GM12891 (cell line): ENCODE results near the gene TRIO.

Experiments
- DNase-seq: peaks from one replicate; pipeline ENCODE4 v3.0.0; 2011; ENCODE audit warnings: low spot score; ENCODE audit not compliant: insufficient read length
- FAIRE-seq: peaks from 2 replicates; lab custom pipeline; 2011; peaks lifted over from hg19 to GRCh38; lab: Jason Lieb, UNC
- PAX5 ChIP-seq: IDR thresholded peaks from 2 replicates; pipeline ENCODE4 v1.6.1; 2011; ENCODE audit warnings: low read length, moderate library complexity, mild to moderate bottlenecking; ENCODE audit not compliant: insufficient read depth, severe bottlenecking
- POLR2A ChIP-seq: IDR thresholded peaks from 2 replicates; pipeline ENCODE4 v1.6.1; 2011; ENCODE audit warnings: low read depth, low read length, control low read depth
- POLR2AphosphoS5 ChIP-seq: IDR thresholded peaks from 2 replicates; pipeline ENCODE4 v1.6.1; 2011; ENCODE audit warnings: low read depth, low read length, control low read depth
- POU2F2 ChIP-seq: IDR thresholded peaks from 2 replicates; pipeline ENCODE4 v1.6.1; 2011; ENCODE audit warnings: low read depth, mild to moderate bottlenecking, control low read depth, low read length, moderate library complexity
- SPI1 ChIP-seq: IDR thresholded peaks from 2 replicates; pipeline ENCODE4 v1.6.1; 2011; ENCODE audit warnings: low read depth, low read length, control low read depth
- TAF1 ChIP-seq: IDR thresholded peaks from 2 replicates; pipeline ENCODE4 v1.6.1; 2011; ENCODE audit warnings: low read depth, low read length, control low read depth

Gene TRIO

DNA sequence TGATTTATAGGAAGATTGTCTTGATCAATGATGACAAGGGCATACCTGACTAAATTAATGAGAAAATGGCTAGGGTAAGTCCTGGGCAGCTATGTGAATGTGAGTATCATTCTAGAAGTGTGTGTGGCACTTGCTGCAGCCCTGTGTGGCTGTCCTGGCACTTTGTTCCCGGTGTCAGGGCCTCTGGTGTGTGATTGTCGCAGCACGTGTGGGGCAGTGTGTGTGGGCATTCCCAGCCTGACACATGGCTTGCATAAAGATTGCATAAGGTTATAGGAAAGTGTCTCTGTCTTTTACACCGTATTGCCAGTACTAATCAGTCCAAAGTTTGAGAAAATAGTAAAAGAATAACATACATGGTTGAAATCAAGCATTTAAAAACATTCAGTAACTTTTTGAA lies 74.4 kb downstream of the TRIO start:
- TF ChIP-seq PAX5: no peak
- TF ChIP-seq POLR2A: no peak
- no peak for TF ChIP-seq POU2F2
- no peak for TF ChIP-seq POLR2AphosphoS5
- FAIRE-seq (no peak), DNase-seq (no peak)

DNA sequence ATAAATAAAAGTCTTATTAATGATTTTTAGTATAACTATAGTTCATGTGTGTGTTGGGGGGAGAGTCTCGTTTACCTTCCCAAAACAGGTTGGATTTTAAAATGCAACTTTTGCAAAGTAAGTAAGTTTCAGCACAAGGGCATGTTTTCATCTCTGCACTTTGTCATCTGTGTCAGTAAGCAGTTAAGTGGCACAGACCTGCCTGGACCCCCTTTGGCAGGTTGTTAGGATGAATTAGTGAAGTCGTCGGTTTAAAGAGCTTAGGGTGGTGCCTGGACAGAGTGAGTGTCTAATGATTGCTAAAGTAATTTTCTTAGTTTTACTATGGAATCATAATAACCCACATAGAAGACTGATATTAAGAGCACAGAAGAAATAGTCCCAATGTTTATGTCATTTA lies 74.9 kb downstream of the TRIO start:
- TF ChIP-seq POU2F2 (no peak), POLR2A (no peak), TAF1 (no peak), PAX5 (no peak), SPI1 (no peak), POLR2AphosphoS5 (no peak)
- DNase-seq (no peak), FAIRE-seq (no peak)

DNA sequence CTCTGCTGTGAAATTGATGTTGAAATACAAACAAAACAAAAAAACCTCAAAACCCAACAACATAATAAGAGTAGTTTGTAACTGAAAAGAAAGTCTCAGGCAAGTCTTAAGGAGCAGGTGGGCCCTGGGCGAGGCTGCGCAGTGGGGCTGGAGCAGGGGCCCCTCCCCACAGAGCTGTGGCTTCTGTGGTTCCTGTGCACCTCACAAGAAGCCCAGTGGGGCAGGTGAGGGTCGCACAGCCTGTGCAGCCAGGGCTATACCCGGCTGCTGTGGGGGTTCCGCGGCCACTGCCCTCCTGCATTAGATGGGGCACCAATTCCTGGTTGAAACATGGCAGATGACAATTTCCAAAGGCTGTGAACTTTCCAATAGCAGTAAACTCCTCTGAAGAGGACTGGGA lies 75.3 kb downstream of the TRIO start:
- no peak for TF ChIP-seq POU2F2
- no peak for TF ChIP-seq SPI1
- no peak for TF ChIP-seq POLR2AphosphoS5
- TF ChIP-seq POLR2A: no peak
- TF ChIP-seq TAF1: no peak
- no peak for TF ChIP-seq PAX5
- FAIRE-seq (no peak), DNase-seq (no peak)

DNA sequence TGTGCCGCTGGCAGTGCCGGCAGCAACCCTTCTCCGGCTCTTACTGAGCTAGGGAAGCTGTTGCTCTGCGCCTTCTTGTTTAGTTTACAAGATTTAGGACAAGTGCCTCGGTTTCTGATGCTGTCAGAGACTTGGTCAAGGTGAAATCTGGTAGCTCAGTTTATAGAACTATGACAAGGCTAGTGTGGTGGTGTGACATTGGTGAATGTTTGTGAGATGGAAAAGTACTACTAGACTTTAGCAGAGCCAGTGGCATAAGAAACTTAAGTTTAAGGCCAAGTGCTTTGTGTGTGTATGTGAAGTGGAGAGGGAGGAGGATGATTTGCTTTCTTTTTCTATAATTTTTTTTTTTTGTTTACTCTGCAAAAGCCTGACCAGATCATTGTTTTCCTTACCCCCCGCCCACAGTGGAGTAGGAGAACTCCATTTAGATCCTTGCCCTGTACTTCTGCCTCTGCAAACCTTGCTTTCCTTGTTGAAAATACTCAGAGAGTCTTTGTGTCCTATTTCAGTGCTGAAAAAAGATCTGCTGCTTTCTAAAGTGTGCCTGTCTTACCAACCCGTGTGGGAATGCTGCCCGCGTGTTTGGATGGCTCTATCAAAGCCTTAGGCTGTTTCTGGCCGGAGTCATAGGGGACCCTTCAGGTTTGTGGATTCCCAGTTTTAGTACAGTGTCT lies 75.9 kb downstream of the TRIO start:
- FAIRE-seq: no peak
- DNase-seq: no peak
- TF ChIP-seq PAX5 (no peak), POLR2AphosphoS5 (no peak), SPI1 (no peak), TAF1 (no peak), POLR2A (no peak), POU2F2 (no peak)

DNA sequence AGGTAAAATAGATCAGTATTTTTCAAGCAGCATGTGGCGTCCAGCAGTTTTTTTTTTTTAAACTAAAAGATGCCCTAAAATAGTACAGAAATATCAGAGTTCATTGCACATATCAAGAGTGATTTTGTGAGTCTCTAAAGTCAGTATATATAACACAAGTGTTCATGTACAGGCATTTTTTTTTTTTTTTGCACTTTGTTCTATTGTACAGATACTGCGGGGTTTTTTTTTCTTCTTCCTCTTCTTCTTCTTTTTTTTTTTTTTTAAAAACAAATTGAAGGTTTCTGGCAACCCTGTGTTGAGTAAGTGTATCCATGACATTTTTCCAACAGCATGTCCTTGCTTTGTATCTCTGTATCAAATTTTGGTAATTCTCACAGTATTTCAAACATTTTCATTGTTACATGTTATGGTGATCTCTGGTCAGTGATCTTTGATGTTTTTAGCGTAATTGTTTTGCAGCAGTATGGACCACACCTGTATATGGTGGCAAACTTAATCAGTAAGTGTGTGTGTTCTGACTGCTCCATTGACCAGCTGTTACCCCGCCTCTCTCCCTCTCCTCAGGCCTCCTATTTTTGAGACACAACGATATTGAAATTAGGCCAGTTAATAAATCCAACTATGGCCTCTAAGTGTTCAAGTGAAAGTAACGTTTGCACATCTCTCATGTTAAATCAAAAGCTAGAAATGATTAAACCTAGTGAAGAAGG lies 76.8 kb downstream of the TRIO start:
- DNase-seq (no peak), FAIRE-seq (no peak)
- TF ChIP-seq PAX5 (no peak), POLR2AphosphoS5 (no peak), TAF1 (no peak), SPI1 (no peak), POLR2A (no peak), POU2F2 (no peak)

DNA sequence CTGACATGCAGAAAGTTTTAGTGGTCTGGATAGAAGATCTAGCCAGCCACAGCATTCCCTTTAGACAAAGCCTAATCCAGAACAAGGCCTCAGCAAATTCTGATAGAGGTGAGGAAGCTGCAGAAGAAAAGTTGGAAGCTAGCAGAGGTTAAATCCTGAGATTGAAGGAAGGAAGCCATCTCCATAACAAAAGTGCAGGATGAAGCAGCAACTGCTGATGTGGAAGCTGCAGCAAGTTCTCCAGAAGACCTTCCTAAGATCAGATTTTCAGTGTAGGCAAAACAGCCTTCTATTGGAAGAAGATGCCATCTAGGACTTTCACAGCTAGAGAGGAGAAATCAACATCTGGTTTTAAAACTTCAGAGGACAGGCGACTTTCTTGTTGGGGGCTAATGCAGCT lies 77.5 kb downstream of the TRIO start:
- no peak for FAIRE-seq

DNA sequence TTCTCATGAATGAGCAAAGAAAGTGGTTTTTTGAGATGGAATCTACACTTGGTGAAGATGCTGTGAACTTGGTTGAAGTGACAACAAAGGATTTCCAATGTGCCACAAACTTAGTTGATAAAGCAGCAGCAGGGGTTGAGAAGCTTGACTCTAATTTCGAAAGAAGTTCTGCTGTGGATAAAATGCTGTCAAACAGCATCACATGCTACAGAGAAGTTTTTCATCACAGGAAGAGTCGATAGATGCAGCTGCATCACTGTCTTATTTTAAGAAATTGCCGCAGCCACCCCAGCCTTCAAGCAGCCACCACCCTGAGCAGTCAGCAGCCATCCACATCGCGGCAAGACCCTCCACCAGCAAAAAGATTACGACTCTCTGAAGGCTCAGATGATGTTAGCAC lies 78.6 kb downstream of the TRIO start:
- TF ChIP-seq POLR2A (no peak), POLR2AphosphoS5 (no peak), PAX5 (no peak), TAF1 (no peak), POU2F2 (no peak), SPI1 (no peak)
- FAIRE-seq (no peak), DNase-seq (no peak)

More for the DNA sequence above, 77.5 kb downstream of the TRIO start:
- TF ChIP-seq PAX5: no peak
- TF ChIP-seq POU2F2: no peak
- no peak for TF ChIP-seq SPI1
- TF ChIP-seq POLR2A: no peak
- no peak for TF ChIP-seq POLR2AphosphoS5
- no peak for TF ChIP-seq TAF1
- no peak for DNase-seq

DNA sequence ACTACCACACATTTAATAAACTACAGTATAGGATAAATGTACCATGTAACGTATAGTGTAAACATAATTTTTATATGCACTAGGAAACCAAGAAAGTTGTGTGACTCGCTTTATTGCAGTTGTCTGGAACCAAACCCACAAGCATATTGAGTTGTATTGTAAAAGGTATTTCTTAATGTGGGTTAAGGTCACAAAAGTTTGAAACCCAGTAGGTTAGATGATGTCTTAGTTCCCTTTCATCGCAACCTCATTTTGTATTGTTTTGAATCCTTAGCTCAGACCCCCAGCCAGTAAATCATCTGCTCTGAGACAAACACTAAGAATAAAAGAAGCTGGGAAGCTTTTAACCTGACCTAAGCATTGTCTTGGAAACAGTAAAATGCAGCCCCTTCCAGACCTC lies 79.1 kb downstream of the TRIO start:
- no peak for DNase-seq
- FAIRE-seq: no peak
- no peak for TF ChIP-seq SPI1
- TF ChIP-seq POLR2AphosphoS5: no peak
- TF ChIP-seq PAX5: no peak
- no peak for TF ChIP-seq POU2F2
- no peak for TF ChIP-seq TAF1
- TF ChIP-seq POLR2A: no peak

DNA sequence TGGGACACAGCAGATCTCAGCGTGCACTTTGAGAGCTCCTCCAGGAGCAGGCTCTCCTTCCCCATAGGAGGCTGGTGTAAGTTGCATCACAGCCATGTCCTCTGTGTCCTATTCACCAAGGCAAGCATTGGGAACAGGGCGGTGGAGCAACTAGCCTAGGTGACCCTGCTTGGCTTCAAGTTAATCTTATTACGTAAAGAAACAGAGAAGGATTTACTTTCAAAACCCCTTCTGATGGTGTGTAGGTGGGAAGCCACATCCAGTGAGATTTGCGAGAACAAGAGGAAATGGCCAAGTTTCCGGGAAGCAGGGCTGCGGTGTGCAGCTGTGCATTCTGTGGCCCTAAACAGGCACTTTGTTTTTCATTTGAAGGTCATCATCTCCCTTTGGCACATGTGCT lies 80.2 kb downstream of the TRIO start:
- DNase-seq: no peak
- TF ChIP-seq SPI1 (no peak), PAX5 (no peak), TAF1 (no peak), POLR2A (no peak), POU2F2 (no peak), POLR2AphosphoS5 (no peak)
- FAIRE-seq: no peak
